Stimulated activated CD4-positive, alpha-beta T cell treated with anti-CD3 and anti-CD28 coated beads, Interleukin-12 subunit alpha, Interleukin-12 subunit beta, amount 100 ng/mL, for 24 hours (primary cell): Measurements from ENCODE around the gene NFKB2.

Source experiments
- DNase-seq, 2 experiments: peaks; one replicate each; pipeline ENCODE4 v3.0.0-alpha.2; 2020; ENCODE audit warnings: low read depth in 2 of 2

NFKB2 gene

DNA sequence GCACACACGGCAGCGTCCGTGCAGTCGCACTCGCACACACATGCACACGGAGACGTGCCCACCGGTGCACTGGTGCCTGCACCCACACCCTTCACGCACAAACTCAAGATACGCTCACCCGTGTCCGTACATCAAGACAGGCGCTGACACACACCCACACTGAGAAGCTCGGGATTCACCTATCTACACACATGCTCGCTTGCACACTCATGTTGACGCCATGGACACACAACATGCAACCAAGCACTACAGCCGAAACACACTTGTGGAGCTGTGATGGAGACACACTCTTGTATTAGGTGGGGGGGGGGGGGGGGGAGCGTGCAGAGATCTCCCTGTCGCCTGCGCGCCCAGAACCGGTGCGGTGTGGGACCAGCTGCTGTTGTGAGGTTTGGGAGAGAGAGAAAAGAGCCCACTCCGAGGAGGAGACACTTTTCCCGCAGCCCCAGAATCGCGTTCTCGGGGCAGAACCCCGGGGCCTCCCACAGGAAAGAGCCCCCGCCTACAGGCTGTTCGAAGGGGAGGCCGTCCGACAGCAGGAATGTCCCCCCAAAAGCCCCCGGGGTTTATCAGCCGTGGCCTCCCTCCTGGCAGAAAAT, 605 bp upstream of the NFKB2 start:
- DNase-seq, result peak in 1 of 2 experiments; percentile 48

DNA sequence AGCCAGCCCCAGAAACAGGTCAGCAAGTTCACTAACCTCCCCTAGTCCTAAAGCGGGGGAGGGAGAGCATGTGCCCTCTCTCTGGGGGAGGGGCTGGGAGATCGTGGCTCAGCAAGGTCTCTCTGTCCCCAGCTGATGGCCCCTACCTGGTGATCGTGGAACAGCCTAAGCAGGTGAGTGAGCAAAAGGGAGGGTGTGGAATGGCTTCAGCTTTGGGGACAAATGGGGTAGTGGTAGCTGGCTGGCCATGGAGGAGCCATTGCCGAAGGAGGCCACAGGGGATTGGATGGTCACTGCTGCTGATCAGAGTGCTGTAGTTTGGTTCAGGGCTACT, 779 bp downstream of the NFKB2 start:
- no peak for DNase-seq

DNA sequence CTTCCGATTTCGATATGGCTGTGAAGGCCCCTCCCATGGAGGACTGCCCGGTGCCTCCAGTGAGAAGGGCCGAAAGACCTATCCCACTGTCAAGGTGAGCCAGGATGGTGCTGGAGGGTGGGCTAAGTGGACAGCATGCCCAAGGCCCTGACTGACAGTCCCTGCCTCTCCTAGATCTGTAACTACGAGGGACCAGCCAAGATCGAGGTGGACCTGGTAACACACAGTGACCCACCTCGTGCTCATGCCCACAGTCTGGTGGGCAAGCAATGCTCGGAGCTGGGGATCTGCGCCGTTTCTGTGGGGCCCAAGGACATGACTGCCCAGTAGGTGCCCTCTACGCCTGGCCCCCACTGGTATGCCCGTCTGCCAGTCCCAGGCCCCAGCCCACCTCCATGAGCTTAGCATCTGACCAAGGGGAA, 1.2 kb downstream of the NFKB2 start:
- DNase-seq, result no peak

DNA sequence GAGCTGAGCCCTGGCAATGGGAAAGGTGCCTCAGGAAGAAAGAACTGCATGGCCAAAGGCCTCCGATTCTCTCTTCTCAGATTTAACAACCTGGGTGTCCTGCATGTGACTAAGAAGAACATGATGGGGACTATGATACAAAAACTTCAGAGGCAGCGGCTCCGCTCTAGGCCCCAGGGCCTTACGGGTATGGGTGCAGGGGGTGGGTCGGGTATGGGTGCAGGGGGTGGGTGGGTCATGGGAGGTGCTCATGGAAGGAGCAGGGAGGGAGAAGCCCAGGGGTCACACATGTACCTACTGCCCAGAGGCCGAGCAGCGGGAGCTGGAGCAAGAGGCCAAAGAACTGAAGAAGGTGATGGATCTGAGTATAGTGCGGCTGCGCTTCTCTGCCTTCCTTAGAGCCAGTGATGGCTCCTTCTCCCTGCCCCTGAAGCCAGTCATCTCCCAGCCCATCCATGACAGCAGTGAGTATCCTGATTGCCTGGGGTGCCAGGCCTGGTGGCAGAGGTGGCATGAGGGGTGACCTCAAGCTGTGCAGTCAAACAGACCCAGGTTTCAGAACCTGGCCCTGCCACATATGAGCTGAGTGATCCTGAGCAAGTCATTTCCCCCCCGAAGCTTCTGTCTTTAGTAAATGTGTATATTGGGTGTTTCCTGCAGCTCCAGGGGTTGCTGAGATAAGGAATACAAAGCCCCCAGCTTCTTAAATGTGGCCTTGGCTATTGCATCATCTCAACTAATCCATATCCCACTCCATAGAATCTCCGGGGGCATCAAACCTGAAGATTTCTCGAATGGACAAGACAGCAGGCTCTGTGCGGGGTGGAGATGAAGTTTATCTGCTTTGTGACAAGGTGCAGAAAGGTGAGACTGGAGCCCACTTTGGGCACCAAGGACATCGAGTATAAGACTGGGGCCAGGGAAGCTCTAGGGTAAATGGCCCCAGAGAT, 2.0 kb downstream of the NFKB2 start:
- DNase-seq, result no peak

DNA sequence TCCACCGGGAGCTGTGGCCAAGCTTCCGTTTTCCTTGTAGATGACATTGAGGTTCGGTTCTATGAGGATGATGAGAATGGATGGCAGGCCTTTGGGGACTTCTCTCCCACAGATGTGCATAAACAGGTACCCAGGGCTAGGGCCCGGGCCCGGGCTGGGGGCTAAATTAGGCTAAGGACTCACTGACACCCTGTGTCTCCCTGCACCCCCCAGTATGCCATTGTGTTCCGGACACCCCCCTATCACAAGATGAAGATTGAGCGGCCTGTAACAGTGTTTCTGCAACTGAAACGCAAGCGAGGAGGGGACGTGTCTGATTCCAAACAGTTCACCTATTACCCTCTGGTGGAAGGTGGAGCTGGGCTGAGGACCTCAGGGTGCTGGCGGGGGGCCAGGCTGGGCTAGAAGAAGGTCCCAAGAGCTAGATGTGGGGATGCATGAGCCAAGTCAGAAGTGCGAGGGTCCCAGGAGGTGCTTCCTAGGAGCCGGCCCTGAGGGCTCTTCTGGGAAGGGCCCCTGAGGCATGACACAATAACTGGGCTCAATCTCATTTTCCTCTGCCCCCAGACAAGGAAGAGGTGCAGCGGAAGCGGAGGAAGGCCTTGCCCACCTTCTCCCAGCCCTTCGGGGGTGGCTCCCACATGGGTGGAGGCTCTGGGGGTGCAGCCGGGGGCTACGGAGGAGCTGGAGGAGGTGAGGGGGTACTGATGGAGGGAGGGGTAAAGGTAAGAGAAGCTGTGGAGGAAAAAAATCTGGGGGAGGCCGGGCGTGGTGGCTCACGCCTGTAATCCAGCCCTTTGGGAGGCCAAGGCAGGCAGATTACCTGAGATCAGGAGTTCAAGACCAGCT, 2.9 kb downstream of the NFKB2 start:
- no peak for DNase-seq

DNA sequence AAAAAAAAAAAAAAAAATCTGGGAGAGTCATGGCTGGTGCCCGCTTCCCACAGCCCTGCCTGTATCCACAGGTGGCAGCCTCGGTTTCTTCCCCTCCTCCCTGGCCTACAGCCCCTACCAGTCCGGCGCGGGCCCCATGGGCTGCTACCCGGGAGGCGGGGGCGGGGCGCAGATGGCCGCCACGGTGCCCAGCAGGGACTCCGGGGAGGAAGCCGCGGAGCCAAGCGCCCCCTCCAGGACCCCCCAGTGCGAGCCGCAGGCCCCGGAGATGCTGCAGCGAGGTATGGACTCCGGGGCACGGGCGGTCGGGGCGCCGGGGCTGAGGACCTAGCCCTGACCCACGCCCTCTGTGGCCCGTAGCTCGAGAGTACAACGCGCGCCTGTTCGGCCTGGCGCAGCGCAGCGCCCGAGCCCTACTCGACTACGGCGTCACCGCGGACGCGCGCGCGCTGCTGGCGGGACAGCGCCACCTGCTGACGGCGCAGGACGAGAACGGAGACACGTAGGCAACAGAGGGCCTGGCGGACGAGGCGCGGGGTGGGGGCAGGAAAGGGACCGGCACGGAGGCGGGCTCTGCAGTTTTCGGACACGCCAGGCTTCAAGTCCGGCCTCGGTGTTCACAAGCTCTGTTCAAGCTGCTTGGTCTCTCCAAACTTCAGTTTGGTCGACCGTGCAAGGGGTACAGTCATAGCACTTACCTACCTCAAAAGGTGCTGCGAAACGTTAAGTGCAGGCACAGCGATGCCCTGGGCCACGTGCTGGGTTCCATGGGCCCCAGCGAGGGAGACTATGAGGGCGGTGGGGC, 3.9 kb downstream of the NFKB2 start:
- DNase-seq, result peak; percentile 73 to 82

DNA sequence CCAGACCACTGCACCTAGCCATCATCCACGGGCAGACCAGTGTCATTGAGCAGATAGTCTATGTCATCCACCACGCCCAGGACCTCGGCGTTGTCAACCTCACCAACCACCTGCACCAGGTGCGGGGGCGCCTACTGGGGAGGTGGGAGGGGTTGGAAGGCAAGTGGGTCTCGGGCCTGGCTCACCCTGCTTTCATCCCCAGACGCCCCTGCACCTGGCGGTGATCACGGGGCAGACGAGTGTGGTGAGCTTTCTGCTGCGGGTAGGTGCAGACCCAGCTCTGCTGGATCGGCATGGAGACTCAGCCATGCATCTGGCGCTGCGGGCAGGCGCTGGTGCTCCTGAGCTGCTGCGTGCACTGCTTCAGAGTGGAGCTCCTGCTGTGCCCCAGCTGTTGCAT, 4.6 kb downstream of the NFKB2 start:
- DNase-seq, result no peak

DNA sequence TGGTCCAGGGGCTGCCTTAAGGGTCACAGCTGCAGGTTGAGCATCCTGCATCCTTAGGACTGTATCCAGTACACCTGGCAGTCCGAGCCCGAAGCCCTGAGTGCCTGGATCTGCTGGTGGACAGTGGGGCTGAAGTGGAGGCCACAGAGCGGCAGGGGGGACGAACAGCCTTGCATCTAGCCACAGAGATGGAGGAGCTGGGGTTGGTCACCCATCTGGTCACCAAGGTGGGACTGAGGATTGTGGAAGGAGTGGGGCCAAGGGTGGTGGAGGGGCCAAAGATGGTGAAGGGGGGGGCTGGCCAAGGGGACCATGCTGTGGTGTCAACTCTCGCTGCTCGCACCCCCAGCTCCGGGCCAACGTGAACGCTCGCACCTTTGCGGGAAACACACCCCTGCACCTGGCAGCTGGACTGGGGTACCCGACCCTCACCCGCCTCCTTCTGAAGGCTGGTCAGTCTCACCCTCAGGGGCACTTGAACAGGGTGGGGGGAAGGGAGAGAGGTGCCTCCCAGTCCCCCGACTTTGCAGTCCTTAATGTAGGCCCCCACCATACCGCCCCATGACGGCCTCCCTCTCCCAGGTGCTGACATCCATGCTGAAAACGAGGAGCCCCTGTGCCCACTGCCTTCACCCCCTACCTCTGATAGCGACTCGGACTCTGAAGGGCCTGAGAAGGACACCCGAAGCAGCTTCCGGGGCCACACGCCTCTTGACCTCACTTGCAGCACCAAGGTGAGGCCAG, 5.3 kb downstream of the NFKB2 start:
- DNase-seq, result no peak

DNA sequence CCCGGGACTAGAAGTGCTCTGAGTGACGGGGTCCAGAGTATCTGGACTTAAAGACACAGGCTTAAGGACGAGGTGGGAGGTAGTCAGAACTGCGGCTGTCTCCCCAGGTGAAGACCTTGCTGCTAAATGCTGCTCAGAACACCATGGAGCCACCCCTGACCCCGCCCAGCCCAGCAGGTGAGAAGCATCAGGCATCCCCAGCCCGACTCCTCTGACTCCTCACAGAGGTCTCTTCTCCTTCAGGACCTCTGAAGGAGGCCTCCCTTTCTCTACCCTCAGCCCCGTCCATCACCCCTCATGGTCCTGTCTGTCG, 5.8 kb downstream of the NFKB2 start:
- DNase-seq, result no peak

DNA sequence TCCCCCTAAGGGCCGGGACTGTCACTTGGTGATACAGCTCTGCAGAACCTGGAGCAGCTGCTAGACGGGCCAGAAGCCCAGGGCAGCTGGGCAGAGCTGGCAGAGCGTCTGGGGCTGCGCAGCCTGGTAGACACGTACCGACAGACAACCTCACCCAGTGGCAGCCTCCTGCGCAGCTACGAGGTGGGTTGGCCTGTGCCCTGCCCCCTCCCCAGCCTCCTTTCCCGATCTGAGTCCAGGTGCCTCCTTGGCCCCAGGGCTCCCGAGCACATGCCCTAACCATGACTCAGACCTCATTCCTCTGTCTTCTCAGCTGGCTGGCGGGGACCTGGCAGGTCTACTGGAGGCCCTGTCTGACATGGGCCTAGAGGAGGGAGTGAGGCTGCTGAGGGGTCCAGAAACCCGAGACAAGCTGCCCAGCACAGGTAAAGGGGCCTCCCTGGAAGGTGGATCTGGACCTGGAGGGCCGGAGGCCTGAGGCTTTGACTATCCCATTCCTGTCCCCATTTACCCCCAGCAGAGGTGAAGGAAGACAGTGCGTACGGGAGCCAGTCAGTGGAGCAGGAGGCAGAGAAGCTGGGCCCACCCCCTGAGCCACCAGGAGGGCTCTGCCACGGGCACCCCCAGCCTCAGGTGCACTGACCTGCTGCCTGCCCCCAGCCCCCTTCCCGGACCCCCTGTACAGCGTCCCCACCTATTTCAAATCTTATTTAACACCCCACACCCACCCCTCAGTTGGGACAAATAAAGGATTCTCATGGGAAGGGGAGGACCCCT, 6.4 kb downstream of the NFKB2 start:
- no peak for DNase-seq

DNA sequence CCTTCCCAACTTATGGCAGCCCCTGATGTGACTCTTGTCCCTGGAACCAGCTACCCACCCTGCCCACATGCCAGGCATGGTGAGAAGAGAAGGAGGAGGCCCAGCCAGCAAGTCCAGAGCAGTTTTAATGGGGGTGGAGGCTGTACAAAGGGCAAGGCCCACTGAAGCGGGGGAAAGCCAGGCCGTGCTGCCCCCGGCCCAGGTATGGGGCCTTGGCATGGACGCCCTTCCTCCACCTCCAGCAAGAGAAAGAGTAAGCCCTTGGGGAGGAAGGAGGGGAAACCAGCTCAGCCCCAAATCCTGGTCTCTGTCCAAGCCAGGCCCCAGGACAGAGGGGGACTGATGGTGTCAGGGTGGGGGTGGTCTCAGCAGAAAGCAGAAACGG, 7.0 kb downstream of the NFKB2 start:
- no peak for DNase-seq

DNA sequence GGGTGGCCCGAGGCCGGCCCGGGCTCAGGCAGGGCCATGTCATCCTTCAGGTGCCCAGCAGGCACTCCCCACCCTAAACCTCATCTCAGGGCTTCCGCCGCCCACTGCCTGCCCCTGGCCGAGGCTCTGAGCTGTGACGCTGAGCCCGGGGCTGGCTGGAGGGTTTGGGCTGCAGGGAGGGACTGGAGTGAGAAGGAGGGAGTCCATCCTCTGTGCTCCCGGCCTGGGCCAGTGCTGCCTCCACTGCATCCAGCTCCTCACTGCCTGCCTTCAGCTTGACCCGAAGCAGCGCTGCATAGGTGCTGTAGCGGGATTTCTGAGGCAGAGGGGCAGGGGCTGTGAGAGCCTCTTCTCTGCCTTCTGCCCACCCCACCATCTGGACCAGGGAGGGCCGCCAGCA, 7.6 kb downstream of the NFKB2 start:
- DNase-seq, result no peak

DNA sequence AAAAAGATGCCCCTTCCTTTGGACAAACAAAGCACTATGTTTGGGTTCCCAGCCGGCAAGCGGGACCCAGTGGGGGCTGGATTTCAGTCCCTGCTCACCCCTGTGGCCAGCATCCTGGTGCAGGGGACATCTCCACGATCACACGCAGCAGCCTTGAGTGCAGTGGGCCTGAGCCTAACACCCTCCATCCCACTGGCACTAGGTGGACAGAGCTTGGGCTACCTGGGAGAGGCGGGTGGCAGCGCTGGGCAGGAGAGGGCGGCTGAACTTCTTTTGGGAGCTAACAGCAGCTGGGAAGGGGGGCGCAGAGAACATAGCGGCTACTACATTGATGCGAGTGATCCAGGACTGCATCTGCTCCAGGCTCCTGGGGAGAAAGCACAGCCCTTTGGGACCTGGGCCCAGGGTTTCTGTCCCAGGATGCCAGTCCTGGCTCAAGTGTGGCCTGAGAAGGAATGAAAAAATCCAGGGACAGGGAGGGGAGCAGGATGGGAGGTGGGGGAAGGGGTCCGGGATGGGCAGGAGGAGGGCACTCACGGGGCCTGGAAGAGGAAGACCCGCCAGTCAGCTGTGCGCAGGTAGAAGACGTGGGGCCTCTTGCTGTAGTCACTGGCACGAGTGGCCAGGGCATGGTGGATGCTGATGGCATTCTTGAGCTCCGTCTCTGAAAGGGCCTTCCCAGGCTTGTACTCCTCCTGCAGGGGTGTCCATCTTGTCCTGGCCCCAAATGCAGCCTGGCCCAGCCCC, 9.0 kb downstream of the NFKB2 start:
- DNase-seq, result no peak

DNA sequence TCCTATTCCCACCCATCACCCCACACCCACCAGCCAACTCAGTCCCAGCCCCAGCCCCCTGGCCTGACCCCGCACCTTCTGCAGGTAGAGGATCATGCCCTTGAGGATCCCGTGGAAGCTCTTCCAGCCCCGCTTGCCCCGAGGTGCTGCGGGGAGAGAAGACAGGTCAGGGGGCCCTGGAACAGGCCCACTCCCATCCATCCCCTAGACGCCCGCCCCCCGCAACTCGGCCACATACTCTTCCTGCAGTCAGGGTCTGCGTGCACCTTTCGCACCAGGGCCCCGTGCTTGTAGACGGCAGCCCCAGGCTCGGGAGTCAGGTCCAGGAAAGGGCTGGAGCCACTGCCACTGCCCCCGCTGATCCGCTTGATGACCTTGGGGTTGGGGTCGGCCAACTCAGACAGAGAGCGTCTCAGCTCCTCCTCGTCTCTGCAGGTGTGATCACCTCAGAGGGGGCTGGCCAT, 9.6 kb downstream of the NFKB2 start:
- no peak for DNase-seq

DNA sequence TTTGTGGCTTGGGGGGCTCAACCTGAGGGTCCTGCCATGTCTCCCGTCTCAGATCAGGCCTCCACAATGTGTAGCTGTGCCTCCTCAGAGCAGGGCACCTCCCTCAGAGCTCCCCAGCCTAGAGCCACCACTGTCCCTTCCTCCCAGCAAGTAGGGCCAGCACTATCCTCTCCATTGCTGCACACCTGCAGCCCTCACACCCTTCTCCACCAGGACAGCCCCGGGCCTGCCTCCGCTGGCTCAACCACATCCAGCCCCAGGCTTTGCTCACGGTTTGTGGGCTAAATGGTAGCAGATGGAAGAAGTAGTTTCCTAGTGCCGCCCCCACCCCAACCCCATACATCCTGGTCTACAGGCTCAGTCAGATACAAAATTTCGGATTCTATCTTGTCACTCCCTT, 10.1 kb downstream of the NFKB2 start:
- DNase-seq, result no peak

DNA sequence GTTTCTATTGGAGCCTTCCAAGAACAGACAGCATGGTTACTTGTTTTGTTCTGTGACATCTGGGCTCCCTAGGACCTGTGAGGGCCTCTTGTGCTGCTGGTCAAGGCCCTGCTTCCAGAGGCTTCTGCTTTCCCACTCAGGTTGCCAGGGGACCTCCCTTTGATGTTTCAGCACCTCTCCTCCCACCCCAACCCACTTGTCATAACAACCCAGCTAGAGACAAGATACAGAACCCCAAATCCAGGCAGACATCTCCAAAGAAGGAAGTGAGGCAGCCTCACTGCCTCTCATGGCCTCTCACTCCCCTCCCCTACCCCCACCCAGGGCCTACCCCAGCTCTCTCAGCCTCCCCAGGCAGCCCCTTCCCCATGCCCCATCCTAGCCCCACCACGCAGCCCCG, 11.3 kb downstream of the NFKB2 start:
- no peak for DNase-seq

DNA sequence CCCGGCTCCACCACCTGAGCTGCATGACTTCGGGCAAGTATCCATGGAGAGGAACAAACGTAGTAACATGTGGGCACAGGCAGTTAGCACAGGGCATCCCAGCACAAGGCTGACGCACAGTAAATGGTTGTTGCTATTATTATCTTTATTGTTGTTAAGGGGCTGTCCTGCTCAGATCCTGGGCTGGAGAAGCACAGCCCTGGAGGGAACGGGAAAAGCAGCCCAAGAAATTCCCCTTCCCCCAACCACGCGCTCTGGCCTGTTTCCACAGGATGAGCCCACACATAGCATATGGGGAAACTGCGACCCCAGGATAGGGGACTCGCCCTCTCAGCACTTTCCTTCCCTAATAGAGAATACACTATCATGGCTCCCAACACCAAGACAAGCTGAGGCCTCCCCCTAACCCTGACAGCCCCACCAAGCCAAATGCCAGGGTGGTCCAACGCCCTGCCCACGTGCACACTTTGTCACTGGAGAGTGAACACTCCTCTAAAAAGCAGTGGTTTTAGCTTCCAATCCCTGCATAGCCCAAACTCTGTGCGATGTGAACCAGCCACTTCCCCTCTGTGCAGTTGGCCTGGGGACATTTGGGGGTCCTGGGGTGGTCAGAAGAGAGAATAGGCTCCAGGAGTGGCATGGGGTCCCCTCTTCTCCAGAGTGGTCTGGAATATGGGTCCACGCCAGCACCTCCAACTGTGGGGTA, 12.1 kb downstream of the NFKB2 start:
- no peak for DNase-seq

DNA sequence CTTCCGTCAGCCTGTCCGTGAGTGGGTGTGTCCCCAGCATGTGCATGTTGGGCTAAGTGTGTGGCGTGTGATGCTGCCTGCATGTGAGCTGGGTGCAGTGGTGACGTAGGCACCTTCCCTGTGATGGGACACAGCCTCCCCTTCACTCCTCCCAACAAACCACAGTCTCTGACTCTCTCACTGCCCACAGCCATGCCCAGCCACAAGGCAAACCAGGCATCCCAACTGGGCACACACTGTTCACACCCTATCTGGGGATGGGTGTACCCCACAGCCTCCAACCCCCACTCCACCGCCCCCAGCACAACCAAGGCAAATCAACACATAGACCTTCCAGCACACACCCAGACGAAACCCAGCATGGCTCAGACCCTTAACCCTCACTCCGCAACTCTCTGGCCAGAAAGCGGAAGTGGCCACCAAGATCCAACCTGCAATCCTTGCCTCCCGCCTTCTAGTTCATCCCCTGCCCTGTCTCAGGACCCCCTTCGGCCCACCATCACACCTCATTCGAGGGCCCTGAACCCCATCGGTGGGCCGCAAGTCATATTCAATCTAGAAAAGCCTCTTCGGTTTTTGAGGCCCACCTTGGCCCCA, 12.7 kb downstream of the NFKB2 start:
- no peak for DNase-seq
